Brain microvascular endothelial cell (primary cell): ENCODE results near the gene GALNT9.

Experiments
- DNase-seq: peaks from one replicate; pipeline ENCODE4 v3.0.0-alpha.2; 2020
- H3K27ac ChIP-seq: fragments of 250-450 bp; sonication (Bioruptor Pico); 2 replicates; pipeline ENCODE4 v1.5.1; 2020; ENCODE audit warnings: mild to moderate bottlenecking, moderate library complexity
- H3K27me3 ChIP-seq: fragments of 250-450 bp; sonication (Bioruptor Pico); replicated peaks from 2 replicates; pipeline ENCODE4 v1.5.1; 2020; ENCODE audit warnings: mild to moderate bottlenecking
- H3K36me3 ChIP-seq: fragments of 250-450 bp; sonication (Bioruptor Pico); replicated peaks from 2 replicates; pipeline ENCODE4 v1.5.1; 2020; ENCODE audit warnings: mild to moderate bottlenecking
- H3K4me3 ChIP-seq: 2 replicates; pipeline ENCODE4 v1.5.1; 2011; ENCODE audit warnings: low read depth, mild to moderate bottlenecking, control low read depth, low read length, moderate library complexity
- CTCF ChIP-seq: IDR thresholded peaks from 2 replicates; pipeline ENCODE4 v1.5.1; 2011; ENCODE audit warnings: low read depth, mild to moderate bottlenecking, moderate library complexity, low read length, control low read depth, inconsistent platforms; ENCODE audit errors: missing control alignments
- in situ Hi-C: cut with HindIII; loops from 2 replicates; pipeline ENCODE4 v1.10.0; 2017; ENCODE audit warnings: low sequenced_read_pairs, low pct_ligation_motif_present

Gene GALNT9

GRCh38 chr12:132261328-132262138 lies 67.9 kb downstream of the GALNT9 start:
- in situ Hi-C loops = no loop called here
- Histone ChIP-seq H3K27ac (no peak overlapping the region), H3K36me3 (no peaks in the 10 kb centered on the region), H3K27me3 (no peaks in the 10 kb centered on the region), H3K4me3 (no peak overlapping the region)
- no peak for DNase-seq
- no peak for TF ChIP-seq CTCF

GRCh38 chr12:132260721-132261120 lies 68.7 kb downstream of the GALNT9 start:
- H3K4me3 ChIP-seq = no peak overlapping the region
- no peak for DNase-seq
- in situ Hi-C loops = no loop called here
- no peaks in the 10 kb centered on the region for H3K36me3 ChIP-seq
- TF ChIP-seq CTCF = no peak
- no peaks in the 10 kb centered on the region for H3K27me3 ChIP-seq
- no peak overlapping the region for H3K27ac ChIP-seq

- no peak for DNase-seq
- no peaks in the 10 kb centered on the region for H3K27me3 ChIP-seq
- H3K4me3 ChIP-seq = no peak overlapping the region
- no peak for TF ChIP-seq CTCF
- H3K36me3 ChIP-seq = no peaks in the 10 kb centered on the region
- no peak overlapping the region for H3K27ac ChIP-seq
- in situ Hi-C loops = no loop called here
Observed at GRCh38 chr12:132259872-132260695, 69.3 kb downstream of the GALNT9 start.

GRCh38 chr12:132259364-132259871 lies 70.0 kb downstream of the GALNT9 start:
- DNase-seq = peak; percentile 73
- in situ Hi-C loops = no loop called here
- TF ChIP-seq CTCF = no peak

GRCh38 chr12:132258543-132258942 lies 70.8 kb downstream of the GALNT9 start:
- in situ Hi-C loops = no loop called here
- Histone ChIP-seq H3K27ac (no peak overlapping the region), H3K4me3 (no peak overlapping the region), H3K36me3 (no peaks in the 10 kb centered on the region), H3K27me3 (peaks cover 1% of the 10 kb centered on the region)
- no peak for TF ChIP-seq CTCF
- no peak for DNase-seq

More at GRCh38 chr12:132259364-132259871, 70.0 kb downstream of the GALNT9 start:
- Histone ChIP-seq H3K27ac (no peak overlapping the region), H3K36me3 (no peaks in the 10 kb centered on the region), H3K27me3 (peaks cover 1% of the 10 kb centered on the region), H3K4me3 (no peak overlapping the region)
